T-helper 2 cell (primary cell): ENCODE data around the gene CACNA1A.
"Not testable (repeated sequence)": the region's sequence is repeated elsewhere in the genome, so short reads cannot be mapped to it uniquely, and the experiment has no call there.

Experiments
- DNase-seq, 5 experiments: peaks; one replicate each; pipeline versions ENCODE4 v3.0.0 to v3.0.0-alpha.2; 2012 to 2022

CACNA1A gene

DNA sequence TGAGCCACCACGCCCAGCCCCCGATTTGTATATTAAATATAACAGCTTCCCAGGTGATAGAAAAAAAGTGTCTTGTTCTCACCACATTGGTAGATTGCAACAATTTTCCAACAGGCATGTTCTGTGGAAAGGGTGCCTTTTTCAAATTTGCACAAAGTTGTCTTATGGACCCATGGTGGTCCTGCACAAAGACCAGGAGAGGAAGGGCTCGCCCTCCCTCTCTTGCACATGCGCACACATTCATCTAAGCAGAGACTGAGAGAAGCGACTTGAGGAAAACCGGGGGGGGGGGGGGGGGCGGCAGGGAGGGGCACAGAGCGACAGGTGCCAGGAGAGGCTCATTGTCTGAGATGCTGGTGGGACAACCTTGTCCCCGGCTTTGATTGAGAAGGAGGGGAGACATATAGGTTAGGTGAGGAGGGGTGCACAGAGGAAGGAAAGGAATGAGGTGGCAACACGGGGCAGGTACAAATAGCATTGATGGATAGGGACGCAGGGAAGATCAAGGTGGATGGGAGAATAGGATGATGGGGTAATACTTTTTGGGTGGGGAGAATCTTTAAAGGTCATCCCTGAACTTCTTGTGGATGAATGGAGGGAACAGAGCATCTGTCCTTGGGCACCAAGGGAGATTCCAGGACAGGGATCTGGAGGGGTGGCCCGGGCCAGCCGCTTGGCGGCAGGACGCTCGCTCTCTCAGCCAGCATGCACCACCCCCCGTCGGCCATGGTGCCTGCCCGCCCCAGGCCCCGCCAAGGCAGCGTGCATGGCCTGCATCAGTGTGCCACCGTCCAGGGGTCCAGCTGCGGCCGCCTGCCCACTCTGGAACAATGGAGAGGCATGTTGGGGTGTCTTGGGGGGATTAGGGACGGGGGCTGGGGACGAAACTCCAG lies 280.1 kb downstream of the CACNA1A start:
- no peak for DNase-seq

DNA sequence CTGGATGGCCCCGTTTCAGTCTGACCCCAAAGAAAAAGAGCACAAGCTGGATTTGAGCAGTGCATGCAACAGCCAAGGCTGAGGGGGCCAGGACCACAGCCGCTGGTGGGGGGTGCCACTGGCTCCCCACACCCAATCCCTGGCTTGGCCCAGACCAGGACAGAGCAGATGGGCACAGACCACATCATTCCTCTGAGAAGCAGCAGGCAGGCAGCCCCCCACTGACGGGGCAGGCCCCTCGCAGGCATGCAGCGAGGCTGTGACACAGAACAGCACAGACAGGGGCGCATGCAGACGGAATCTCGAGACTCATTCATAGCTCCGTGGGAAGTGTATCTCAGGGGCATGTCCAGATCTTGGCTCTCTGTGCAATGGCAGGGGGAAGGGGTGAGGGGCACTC lies 281.2 kb downstream of the CACNA1A start:
- DNase-seq = no peak

DNA sequence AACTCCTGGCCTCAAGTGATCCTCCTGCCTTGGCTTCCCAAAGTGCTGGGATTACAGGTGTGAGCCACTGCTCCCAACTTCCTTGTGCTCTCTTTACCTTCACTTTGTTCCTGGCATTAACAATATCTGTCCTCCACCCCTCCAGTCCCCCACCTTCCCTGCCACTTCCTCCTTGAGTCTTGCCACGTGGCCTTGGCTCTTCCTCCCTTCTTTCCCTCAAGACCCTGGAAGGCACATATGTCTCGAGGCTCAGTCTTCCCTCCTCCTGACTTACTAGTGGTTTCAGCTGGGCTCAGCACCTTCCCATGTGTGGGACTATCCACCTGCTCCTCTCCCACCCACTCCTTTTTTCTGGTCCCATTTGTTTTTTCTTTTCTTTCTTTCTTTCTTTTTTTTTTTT lies 285.4 kb downstream of the CACNA1A start:
- DNase-seq = no peak

DNA sequence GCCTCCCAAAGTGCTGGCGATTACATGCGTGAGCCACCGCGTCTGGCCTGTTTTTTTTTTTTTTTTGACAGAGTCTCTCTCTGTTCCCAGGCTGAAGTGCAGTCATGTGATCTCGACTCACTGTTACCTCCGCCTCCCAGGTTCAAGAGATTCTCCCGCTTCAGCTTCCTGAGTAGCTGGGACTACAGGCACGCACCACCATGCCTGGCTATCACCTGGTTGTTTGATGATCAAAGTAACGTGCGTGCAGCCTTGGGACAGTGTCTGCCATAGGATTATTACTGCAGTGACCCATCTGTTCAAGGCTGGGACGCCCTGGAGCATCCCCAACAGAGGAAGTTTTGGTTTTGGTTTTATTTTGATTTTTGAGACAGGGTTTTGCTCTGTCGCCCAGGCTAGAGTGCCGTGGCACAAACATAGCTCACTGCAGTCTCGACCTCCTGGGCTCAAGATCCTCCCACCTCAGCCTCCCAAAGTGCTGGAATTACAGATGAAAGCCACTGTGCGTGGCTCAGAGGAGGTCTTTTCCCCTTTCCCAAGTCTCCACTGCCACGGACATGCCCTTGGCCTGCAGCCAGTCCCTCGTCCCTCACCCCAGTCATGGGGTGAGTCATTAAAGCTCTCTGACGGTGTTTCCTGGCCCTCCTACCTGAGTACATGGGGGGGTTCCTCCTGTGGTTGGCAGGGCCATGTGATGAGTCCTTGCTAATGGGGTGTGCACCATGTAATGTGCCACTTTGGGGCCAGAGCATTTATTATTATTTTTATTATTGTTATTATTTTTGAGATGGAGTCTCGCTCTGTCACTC lies 290.5 kb downstream of the CACNA1A start:
- peak in 2 of 5 experiments; percentile 23 to 74 for DNase-seq

DNA sequence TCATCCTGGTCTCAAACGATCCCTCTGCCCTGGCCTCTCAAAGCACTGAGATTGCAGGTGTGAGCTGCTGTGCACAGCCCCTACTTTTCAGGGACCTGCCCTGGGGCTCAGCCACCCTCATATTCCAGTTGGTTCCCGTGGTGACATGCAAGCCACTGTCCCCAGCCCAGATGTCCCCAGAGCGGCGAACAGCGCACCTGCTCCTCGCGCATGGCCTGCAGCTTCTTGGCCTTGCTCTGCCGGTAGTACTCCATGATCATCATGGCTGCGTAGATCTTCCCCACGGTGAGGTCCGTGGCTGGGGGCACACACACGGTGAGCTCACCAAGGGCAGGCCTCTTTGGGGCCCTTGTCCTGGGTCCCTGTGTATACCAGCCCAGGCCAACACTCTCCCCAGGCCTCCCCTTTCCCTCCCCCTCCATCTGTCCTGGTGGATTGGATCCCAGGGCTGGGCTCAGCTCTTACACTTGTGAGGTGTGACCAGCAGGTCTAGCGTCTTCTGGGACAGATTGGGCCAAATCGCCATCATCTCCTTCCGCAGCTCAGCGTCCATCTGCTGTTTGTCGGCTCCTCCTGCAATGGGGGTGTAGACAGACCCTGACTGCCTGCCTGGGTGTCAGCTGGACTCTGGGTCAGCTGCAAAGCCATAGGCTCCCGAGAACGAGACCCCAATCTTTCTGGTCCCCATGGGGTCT lies 292.1 kb downstream of the CACNA1A start:
- DNase-seq = no peak

DNA sequence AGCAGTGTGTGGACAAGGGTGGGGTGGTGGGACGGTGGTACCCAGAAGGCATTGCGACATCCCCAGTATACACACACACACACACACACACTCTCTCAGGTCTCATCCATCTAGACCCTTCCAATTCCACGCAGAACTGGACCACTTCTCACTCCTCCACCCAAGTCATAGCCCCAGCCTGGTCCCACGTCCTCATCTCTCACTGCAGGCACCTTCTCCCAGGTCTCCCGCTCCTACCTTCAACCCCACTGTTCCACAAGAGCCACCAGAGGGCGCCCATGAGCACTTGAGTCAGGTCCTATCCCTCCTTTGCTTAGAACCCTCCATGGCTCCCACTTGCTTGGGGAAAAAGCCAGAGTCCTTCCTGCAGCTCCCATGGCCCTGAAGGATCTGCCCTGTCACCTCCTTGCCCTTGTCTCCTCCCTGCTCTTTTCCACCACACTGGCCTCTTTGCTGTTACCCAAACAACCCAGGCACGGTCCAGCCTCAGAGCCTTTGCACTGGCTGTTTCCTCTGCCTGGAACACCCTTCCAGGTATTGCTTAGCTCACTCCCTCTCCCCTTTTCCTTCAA lies 293.4 kb downstream of the CACNA1A start:
- peak; percentile 48 to 69 (median 66) for DNase-seq

DNA sequence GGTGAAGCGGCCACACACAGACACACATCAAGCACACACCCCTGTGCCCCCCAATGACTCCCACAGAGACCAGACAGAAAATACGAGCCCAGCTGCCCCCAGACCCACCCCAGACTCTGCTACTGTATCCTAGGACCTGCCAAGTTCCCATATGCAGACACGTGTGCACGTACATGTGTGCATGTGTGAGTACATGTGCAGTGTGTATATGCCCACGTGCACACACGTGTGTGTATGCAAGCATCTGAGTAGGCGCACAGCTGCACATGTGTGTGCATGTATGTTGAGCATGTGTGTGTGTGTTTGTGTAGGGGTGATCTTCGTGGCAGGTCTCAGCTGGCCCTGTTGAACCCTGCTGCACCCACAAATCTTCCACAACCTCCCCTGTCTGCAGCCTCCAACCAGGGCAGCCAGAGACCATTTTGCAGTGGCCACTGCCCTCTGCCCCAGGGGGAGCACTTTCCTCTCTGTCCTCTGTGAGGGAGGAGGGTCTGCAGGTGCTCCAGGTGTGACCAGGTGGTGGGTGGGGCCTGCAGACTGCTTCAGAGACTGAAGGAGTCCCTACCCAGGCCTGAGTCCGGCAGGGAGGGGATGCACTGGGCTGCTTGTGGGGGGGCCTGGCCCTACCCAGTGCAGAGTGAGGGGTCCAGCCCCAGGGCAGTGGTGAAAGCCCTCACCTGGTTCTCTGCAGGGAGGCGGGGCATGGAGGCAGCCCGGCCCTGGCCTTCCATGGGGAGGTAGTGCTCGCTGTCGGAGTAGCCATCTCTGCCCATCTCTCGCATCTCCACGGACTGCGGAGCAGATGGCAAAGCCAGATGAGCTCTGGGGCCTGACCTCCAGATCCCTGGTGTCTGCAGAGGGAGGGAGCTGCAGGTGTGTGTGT lies 294.6 kb downstream of the CACNA1A start:
- no peak for DNase-seq

DNA sequence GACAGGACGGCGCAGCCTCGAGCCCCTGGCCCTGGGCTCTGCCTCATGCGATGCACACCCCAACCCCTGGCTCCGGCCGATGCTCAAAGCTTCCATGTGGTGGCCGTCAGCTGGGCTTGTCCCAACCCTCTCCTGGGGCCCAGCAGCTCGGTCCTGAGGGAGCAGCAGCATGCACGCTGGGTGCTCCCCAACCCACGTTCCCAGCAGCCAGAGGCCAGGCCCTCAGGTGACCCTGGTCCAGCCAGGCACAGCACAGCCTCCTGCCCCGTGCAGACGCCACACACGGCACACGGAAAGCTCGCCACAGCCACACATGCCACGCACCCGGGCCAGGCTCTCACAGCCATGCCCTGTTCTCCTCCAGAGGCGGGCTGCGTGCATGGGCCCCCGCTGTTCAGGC lies 295.3 kb downstream of the CACNA1A start:
- no peak for DNase-seq

DNA sequence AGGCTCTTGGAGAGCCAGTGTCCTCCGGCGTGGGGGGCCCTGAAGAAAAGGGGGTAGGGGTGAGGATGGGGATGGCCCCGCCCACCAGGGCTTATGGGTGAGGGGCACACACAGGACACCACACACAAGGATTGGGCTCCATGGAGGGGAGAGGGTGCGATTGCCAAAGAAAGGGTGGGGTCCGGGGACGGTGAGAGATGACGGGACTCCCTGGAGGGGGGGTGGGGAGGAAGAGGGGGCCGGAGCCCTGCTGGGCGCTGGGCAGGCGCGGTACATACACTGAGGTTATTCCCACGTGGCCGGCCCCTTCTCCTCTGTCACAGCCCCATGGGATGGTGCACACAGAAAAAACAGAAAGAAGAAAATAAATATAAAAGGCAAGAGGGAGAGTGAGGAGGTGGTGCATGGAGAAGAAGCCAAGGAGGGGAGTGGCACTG lies 295.9 kb downstream of the CACNA1A start:
- DNase-seq = no peak

DNA sequence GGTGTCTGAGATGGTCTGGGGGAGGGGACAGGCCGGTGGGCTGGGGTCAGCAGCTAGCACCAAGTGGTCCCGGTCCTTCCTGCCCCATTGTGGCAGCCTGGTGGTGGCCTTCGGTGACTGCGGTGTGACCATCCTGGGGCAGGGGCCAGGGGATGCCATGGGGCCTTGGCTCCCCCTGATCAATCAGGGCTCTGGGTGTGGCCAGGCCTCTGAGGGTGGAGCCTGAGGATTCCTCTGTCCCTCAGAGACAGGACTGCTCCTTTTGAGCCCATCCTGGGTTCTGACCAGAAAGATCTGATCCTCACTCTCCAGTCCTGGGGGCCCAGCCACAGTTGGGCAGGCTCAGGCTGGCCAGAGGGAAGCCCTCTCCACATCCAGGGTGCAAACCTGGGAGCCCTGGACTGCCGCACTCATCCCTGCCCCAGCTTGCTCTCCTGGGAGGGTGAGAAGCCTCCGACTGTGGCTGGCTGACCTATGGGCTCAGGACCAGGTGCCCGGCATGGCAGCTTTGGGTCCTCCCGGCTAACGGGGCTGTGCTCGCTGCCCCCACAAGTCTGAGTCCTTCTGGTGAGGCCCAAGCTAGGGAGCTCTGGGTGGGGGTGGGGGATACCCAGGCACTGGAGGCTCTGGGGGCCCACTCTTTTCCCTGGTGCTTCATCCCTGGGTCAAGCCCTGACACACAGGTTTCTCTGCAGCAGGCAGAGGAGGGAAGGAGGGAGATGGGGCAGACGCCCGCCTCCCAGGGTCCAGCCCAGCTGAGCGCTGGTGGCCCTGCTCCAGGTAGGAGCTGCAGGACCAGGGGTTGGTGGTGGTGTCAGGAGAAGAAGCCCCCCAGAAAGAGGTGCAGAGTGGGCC lies 296.6 kb downstream of the CACNA1A start:
- no peak for DNase-seq

DNA sequence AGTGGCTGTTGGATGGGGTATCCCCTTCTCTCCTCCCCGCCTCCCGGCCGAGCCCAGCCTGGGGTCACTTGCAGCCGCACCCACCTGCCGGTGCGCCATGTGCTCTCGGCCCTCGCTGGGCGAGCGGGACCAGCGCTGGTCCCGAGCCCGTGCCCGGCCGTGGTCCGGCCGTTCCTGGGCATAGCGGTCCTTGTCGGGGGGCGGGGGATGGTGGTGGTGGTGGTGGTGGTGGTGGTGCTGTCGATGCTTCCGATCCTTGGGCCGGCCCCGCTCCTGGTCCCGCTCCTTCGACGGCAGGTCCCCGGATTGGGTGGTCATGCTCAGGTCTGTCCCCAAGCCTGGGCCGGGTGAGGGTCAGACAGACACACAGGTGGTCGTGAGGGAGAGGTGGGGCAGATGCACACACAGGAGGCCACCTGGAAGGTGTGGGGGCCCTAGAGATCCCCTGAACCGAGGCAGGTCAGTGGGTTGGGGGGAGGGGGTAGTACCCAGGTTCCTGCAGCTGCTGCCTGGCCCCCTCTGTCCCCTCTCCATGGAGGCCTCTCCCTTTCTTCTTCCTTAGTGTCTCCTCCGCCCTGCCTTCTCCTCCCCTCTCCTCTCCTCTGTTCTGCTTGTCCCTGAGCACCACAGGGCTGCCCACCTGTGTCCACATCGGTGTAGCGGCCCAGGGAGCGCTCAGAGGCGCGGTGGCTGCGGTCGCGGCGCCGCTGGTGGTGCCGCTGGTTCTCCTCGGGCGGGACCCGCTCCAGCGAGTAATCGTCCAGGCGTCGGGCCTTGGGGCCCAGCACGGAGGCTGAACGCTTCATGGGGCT lies 297.4 kb downstream of the CACNA1A start:
- no peak for DNase-seq

DNA sequence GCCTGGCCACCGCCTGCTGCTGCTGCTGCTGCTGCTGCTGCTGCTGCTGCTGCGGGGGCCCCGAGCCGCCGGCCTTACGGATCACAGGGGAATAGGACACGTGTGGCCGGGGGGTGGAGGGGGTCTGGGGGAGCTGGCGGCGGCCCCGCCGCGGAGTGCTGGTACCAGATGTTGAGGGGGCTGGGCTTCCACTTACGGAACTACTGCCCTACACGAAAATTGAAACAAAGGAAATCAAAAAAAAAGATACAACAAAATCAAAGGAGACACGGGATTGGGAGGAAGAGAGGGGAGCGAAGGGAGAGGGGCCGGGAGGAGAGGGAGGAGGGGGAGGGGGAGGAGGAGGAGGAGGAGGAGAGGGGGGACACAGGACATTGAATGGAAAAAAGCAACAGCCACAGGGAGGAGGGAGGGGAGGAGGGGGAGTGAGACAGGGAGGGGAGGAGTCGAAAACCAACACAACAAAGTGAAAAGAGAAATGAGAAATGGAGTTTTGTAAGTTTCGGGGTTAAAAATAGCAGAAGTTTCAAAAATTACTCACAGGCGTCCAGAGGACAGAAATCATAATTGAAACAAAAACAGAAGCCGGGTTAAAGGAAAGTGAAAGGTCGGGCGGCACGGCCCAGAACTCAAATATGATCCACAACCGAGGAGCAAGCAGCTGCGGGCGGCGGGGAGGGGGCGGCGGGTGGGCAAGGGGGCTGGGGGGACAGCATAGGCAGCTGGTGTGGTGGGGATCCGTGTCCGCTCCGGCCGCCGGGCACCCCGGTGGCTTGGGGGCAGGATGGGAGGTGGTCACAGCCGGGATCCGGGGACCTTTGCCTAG lies 298.2 kb downstream of the CACNA1A start:
- DNase-seq = peak in 3 of 5 experiments; percentile 18 to 76 (median 52)

DNA sequence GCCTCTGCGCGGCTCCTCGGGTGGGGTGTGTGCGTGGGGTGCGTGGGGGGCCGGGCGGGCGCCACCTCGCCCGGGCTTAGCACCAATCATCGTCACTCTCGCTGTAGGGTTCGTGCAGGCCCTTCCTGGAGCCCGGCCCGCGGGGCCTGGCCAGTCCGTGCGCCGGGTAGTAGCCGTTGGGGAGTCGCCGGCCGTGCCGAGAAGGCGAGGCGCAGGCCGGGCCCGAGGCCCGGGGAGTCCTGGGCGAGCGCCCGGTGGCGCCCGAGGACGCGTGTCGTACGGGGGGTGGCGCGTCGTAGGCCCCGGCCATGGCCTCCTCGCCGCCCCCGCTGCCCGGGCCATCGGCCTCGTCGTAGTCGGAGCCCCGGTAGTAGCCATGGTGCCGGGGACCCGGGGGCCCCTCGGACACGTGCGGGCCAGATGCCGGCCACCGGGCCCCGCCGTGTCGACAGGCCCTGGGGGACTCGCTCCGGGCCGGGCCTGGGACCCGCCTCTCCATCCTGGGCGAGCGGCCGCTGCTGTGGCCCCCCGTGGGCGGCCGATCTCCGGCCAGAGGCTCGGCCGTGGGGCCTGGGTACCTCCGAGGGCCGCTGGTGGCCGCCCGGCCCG lies 298.9 kb downstream of the CACNA1A start:
- DNase-seq = no peak

DNA sequence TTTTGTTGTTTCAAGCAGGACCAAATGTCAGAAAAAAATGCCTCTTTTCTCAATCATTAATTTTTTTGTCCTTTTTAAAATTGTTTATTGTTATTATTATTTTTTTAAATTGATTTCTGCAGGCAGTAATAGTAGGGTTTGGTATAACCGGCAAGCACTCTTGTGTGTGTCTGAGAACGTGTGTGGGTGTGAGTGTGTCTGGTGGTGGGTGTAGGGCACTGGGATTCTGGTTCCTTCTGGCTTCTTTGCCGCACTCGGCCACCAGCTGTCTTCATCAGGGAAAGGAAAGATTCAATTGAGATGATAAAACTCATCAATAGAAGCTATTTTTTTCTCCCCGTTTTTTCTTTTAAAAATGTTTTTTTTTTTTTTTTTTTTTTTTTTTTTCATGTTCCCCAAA lies 299.7 kb downstream of the CACNA1A start:
- no peak for DNase-seq

DNA sequence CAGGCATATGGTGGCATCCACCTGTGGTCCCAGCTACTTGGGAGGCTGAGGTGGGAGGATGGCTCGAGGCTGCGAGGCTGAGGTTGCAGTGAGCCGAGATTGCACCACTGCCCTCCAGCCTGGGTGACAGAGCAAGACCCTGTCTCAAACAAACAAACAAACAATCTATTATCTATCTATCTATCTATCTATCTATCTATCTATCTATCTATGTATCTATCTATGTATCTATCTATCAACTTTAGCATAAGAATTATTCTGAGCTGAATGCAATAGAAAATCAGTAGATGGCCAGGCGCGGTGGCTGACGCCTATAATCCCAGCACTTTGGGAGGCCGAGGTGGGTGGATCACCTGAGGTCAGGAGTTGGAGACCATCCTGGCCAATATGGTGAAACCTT lies 304.2 kb downstream of the CACNA1A start:
- DNase-seq = not testable (repeated sequence)

DNA sequence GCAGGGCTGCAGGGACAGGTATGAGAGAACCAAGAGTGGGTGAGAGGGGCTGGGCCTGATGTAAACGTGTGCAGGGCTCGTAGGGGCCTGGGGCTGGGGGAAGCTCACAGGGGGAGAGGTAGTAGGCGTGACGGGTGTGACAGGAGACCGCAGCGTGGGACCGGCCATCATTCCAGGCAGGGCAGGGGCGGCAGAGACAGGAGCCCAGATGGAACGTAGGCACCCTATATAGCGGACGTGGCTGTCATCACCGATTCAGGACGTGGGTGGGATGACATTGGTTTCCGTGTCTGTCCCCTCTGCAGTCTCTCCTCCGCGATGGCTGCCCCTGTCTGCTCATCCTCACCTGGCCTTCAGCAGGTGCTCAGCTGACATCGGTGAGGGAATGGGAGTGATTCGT lies 307.6 kb downstream of the CACNA1A start:
- no peak for DNase-seq

DNA sequence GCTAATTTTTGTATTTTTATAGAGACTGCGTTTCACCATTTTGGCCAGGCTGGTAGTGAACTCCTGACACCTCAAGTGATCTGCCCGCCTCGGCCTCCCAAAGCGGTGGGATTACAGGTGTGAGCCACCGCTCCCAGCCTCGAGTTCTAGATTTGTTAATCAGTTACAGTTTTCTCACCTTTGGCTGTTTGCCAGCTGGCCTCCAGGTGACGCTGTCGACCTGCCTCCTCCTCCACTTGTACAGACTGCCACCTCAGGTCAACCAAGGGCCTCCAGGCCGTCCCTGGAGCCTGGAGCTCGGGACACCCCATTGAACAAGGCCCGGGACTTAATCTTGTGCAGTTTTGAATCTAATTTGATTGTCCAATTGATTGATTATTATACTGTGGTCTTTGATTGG lies 310.6 kb downstream of the CACNA1A start:
- peak in 4 of 5 experiments; percentile 30 to 71 (median 50) for DNase-seq

DNA sequence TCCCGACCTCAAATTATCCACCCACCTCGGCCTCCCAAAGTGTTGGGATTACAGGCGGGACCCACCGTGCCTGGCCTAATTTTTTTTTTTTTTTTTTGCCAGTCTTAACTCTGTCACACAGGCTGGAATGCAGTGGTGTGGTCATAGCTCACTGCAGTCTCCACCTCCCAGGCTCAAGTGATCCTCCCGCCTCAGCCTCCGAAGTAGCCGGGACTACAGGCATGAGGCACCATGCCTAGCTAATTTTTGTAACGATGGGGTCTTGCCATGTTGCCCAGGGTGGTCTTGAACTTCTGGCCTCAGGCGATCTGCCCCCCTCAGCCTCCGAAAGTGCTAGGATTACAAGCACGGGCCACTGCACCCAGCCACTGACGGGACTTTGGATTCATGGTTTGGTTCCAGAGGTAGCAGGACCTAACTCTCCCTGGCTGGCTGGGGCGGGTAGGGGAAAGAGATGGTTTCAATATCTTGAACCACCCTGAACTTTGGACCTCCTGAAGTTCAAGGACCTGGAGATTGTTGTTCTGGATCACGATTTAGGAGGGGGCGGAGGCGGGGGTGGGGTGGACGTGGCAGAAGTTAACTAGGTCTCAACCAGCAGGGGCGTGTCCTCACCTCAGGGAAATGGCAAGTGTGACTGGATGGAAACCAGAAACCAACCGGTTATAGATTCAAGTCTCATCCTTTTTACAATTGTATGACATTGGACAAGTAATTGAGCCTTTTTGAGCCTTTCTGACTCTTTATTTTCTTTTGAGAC lies 315.3 kb downstream of the CACNA1A start:
- no peak for DNase-seq
